ENCODE data around the gene GJC1.
A peak's percentile ranks its signal among the peaks of the same experiment; 100 is the strongest.
"Not testable (repeated sequence)": the region's sequence is repeated elsewhere in the genome, so short reads cannot be mapped to it uniquely, and the experiment has no call there.

Gene GJC1

GRCh38 chr17:44820631-44821212 is 9.4 kb downstream of the GJC1 start:
- peak; percentile 82 for DNase-seq (ENCODE audit: low read depth)
- H3K4me3 ChIP-seq (ENCODE audit: low read depth, low read length): no peak overlapping the region
- TF ChIP-seq CTCF (conservative IDR thresholded peaks at IDR 0.05; ENCODE audit: low read depth, low read length): no peak

DNA sequence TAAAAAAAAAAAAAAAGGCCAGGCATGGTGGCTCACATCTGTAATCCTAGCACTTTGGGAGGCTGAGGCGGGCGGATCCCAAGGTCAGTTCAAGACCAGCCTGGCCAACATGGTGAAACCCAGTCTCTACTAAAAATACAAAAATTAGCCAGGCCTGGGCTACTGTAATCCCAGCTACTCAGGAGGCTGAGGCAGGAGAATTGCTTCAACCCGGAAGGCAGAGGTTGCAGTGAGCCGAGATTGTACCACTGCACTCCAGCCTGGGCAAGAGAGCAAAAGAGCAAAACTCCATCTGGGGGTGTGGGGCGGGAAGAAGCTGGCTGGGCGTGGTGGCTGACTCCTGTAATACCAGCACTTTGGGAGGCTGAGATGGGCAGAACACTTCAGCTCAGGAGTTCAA is 11.6 kb downstream of the GJC1 start:
- H3K4me3 ChIP-seq (ENCODE audit: low read depth, low read length); DNase-seq (ENCODE audit: low read depth): not testable (repeated sequence)

DNA sequence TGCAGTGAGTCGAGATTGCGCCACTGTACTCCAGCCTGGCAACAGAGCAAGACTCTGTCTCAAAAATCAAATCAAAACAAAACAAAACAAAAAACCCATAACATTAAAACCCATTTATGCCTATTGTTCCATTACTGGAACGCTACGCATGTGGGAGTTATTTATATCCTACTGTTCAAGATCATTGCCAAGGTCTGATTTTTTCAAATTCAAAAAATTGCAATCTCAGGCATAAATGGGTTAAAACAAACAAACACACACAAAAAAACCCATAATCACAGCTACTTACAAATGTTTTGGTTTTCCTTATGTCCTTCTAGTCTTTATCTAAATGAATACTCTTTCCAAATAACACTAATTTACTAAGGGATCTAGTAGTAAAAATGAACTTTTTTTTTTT is 17.8 kb downstream of the GJC1 start:
- DNase-seq (ENCODE audit: low read depth): no peak
- TF ChIP-seq CTCF (conservative IDR thresholded peaks at IDR 0.05; ENCODE audit: low read depth, low read length): no peak
- no peak overlapping the region for H3K4me3 ChIP-seq (ENCODE audit: low read depth, low read length)

- DNase-seq (ENCODE audit: low read depth); H3K4me3 ChIP-seq (ENCODE audit: low read depth, low read length): not testable (repeated sequence)
These were observed 21.3 kb downstream of the GJC1 start for GRCh38 chr17:44808656-44809388.

- DNase-seq (ENCODE audit: low read depth): no peak
- H3K4me3 ChIP-seq (ENCODE audit: low read depth, low read length): no peak overlapping the region
- TF ChIP-seq CTCF (conservative IDR thresholded peaks at IDR 0.05; ENCODE audit: low read depth, low read length): no peak
These were observed 21.9 kb downstream of the GJC1 start for GRCh38 chr17:44808156-44808555.

DNA sequence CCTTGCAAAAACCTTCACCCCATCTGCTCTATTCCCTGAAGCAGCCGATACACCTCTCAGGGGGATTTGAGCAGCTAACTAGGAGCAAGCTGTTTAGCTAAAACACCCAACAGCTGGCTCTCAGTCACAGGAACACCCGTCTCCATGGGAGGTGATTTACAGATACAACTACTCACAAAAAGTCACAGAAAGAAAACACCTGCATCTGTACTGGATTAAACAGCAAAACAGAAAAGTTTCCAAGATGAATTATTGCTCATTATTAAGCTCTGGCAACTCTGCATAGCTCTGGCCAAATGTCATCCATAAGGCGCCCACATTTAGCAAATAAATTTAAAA is 22.3 kb downstream of the GJC1 start:
- no peak for TF ChIP-seq CTCF (conservative IDR thresholded peaks at IDR 0.05; ENCODE audit: low read depth, low read length)
- no peak overlapping the region for H3K4me3 ChIP-seq (ENCODE audit: low read depth, low read length)
- DNase-seq (ENCODE audit: low read depth): peak; percentile 34

- no peak for TF ChIP-seq CTCF (conservative IDR thresholded peaks at IDR 0.05; ENCODE audit: low read depth, low read length)
- no peak for DNase-seq (ENCODE audit: low read depth)
- no peak overlapping the region for H3K4me3 ChIP-seq (ENCODE audit: low read depth, low read length)
These were observed 22.8 kb downstream of the GJC1 start for GRCh38 chr17:44807093-44807816.
